Measurements from ENCODE around the gene FBLN1. TPM values are rescaled to one million over a fixed set of nuclear protein-coding genes. Genes with fewer than 3 reads are reported as not detected.
A peak's percentile ranks its signal among the peaks of the same experiment; 100 is the strongest.

FBLN1 gene
- total RNA-seq, 1 donor from 2014 or later = 297 TPM

DNA sequence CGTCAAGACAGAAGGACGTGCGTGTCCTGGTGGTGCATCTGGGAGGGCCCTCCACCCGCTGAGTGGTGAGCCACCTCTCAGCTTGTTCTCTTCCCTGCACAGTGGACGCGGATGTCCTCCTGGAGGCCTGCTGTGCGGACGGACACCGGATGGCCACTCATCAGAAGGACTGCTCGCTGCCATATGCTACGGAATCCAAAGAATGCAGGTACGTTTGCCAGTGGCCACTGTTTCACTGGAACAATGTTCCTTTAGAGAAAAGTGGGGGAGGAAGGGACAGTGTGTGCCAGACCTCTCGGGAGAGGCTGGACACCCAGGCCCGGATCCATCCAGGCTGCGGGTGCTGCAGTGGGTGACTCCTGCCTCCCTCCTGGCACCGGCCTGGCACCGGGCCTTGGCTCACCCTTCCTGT is 15.9 kb downstream of the FBLN1 start:
- Mint-ChIP-seq H3K4me1 (peaks cover 57% of the 10 kb centered on the region), H3K4me3 (no peak overlapping the region), H3K36me3 (peaks cover 12% of the 10 kb centered on the region), H3K27me3 (ENCODE audit: low read depth) (no peaks in the 10 kb centered on the region), H3K27ac (peak overlapping the region; percentile 80), H3K9me3 (no peaks in the 10 kb centered on the region)
- TF ChIP-seq, protein P1, sequence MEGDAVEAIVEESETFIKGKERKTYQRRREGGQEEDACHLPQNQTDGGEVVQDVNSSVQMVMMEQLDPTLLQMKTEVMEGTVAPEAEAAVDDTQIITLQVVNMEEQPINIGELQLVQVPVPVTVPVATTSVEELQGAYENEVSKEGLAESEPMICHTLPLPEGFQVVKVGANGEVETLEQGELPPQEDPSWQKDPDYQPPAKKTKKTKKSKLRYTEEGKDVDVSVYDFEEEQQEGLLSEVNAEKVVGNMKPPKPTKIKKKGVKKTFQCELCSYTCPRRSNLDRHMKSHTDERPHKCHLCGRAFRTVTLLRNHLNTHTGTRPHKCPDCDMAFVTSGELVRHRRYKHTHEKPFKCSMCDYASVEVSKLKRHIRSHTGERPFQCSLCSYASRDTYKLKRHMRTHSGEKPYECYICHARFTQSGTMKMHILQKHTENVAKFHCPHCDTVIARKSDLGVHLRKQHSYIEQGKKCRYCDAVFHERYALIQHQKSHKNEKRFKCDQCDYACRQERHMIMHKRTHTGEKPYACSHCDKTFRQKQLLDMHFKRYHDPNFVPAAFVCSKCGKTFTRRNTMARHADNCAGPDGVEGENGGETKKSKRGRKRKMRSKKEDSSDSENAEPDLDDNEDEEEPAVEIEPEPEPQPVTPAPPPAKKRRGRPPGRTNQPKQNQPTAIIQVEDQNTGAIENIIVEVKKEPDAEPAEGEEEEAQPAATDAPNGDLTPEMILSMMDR (IDR thresholded peaks at IDR 0.05; ENCODE audit: unreplicated experiment) = no peak
- DNase-seq (ENCODE audit: low spot score in 2 of 2, unreplicated experiment in 2 of 2) = no peak

- Mint-ChIP-seq H3K27ac (no peak overlapping the region), H3K27me3 (ENCODE audit: low read depth) (no peaks in the 10 kb centered on the region), H3K9me3 (no peaks in the 10 kb centered on the region), H3K36me3 (peaks cover 12% of the 10 kb centered on the region), H3K4me1 (peaks cover 34% of the 10 kb centered on the region), H3K4me3 (no peak overlapping the region)
- DNase-seq (ENCODE audit: low spot score in 2 of 2, unreplicated experiment in 2 of 2) = no peak
- TF ChIP-seq, protein P1 (IDR thresholded peaks at IDR 0.05; ENCODE audit: unreplicated experiment) = no peak
Measured at GRCh38 chr22:45521178-45521577, 18.5 kb downstream of the FBLN1 start.

- Mint-ChIP-seq H3K4me3 (no peak overlapping the region), H3K27me3 (ENCODE audit: low read depth) (no peaks in the 10 kb centered on the region), H3K9me3 (no peaks in the 10 kb centered on the region), H3K27ac (peak overlapping the region; percentile 39), H3K36me3 (peaks cover 12% of the 10 kb centered on the region), H3K4me1 (peaks cover 23% of the 10 kb centered on the region)
- TF ChIP-seq, protein P1 (IDR thresholded peaks at IDR 0.05; ENCODE audit: unreplicated experiment) = no peak
- DNase-seq (ENCODE audit: low spot score in 2 of 2, unreplicated experiment in 2 of 2) = no peak
Measured at GRCh38 chr22:45522462-45522861, 19.8 kb downstream of the FBLN1 start.

- TF ChIP-seq, protein P1 (IDR thresholded peaks at IDR 0.05; ENCODE audit: unreplicated experiment) = no peak
- peaks cover 12% of the 10 kb centered on the region for H3K36me3 Mint-ChIP-seq
- DNase-seq (ENCODE audit: low spot score in 2 of 2, unreplicated experiment in 2 of 2) = no peak
- no peak overlapping the region for H3K4me3 Mint-ChIP-seq
- H3K9me3 Mint-ChIP-seq = no peaks in the 10 kb centered on the region
- H3K27ac Mint-ChIP-seq = no peak overlapping the region
- no peaks in the 10 kb centered on the region for H3K27me3 Mint-ChIP-seq (ENCODE audit: low read depth)
- peaks cover 16% of the 10 kb centered on the region for H3K4me1 Mint-ChIP-seq
Measured at GRCh38 chr22:45524157-45524556, 21.5 kb downstream of the FBLN1 start.

DNA sequence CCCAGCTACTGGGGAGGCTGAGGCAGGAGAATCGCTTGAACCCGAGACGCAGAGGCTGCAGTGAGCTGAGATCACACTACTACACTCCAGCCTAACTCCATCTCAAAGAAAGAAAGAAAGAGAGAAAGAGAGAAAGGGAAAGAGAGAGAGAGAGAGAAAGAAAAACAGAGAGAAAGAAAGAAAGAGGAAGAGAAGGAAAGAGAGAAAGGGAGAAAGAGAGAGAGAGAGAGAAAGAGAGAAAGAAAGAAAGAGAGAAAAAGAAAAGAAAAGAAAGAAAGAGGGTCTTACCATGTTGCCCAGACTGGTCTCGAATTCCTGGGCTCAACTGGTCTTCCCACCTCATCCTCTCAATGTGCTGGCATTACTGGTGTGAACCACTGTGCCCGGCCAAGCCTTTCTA is 22.3 kb downstream of the FBLN1 start:
- Mint-ChIP-seq H3K36me3 (peaks cover 12% of the 10 kb centered on the region), H3K4me3 (no peak overlapping the region), H3K27me3 (ENCODE audit: low read depth) (no peaks in the 10 kb centered on the region), H3K27ac (no peak overlapping the region), H3K9me3 (no peaks in the 10 kb centered on the region), H3K4me1 (peaks cover 18% of the 10 kb centered on the region)
- DNase-seq (ENCODE audit: low spot score in 2 of 2, unreplicated experiment in 2 of 2) = no peak
- TF ChIP-seq, protein P1 (IDR thresholded peaks at IDR 0.05; ENCODE audit: unreplicated experiment) = no peak

DNA sequence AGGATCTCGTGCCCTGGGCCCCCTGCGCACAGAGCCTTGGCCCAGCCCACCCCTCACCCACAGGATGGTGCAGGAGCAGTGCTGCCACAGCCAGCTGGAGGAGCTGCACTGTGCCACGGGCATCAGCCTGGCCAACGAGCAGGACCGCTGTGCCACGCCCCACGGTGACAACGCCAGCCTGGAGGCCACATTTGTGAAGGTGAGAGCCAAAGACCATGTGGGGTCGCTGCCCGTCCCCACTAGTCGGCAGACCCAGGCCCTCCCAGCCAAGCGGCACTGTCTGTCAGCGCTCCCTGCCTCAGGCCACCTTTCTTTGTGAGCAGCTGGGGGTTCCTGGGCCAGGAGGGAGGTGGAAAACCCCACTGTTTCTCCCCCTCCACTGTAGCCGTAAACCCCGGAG is 22.8 kb downstream of the FBLN1 start:
- Mint-ChIP-seq H3K9me3 (no peaks in the 10 kb centered on the region), H3K27me3 (ENCODE audit: low read depth) (no peaks in the 10 kb centered on the region), H3K27ac (no peak overlapping the region), H3K4me3 (no peak overlapping the region), H3K4me1 (peaks cover 21% of the 10 kb centered on the region), H3K36me3 (peaks cover 10% of the 10 kb centered on the region)
- TF ChIP-seq, protein P1 (IDR thresholded peaks at IDR 0.05; ENCODE audit: unreplicated experiment) = no peak
- no peak for DNase-seq (ENCODE audit: low spot score in 2 of 2, unreplicated experiment in 2 of 2)

Data from mesothelial cell of epicardium (in vitro differentiated cells).